PFSK-1 (cell line): Measurements from ENCODE around the gene ZFYVE16.

Experiments used
- POLR2AphosphoS5 ChIP-seq: IDR thresholded peaks from 2 replicates; pipeline ENCODE4 v1.6.1; 2012; ENCODE audit warnings: low read depth, mild to moderate bottlenecking, control low read depth, low read length, moderate library complexity
- REST ChIP-seq, 2 experiments: IDR thresholded peaks; 2 replicates each; pipeline versions ENCODE4 v1.6.1 to v1.8.0; 2011 to 2012; ENCODE audit warnings: low read depth in 2 of 2, low read length in 2 of 2, control low read depth in 1 of 2, inconsistent platforms in 1 of 2, mild to moderate bottlenecking in 1 of 2, moderate library complexity in 1 of 2; ENCODE audit not compliant: insufficient read depth in 1 of 2
- TAF1 ChIP-seq: IDR thresholded peaks from 2 replicates; pipeline ENCODE4 v1.6.1; 2012; ENCODE audit warnings: low read length, control low read depth, borderline replicate concordance; ENCODE audit not compliant: insufficient read depth

GRCh38 chr5:80479713-80480112 is 71.8 kb downstream of the ZFYVE16 start:
- no peak for TF ChIP-seq TAF1
- no peak for TF ChIP-seq POLR2AphosphoS5
- no peak for TF ChIP-seq REST (IDR thresholded peaks at IDR 0.05; ENCODE audit: insufficient read depth in 1 of 2, low read depth in 2 of 2, low read length in 2 of 2)
